Esophagus squamous epithelium (tissue), 5 donors: ENCODE measurements around the gene APLP2. TPM values are rescaled to one million over a fixed set of nuclear protein-coding genes. Genes with fewer than 3 reads are reported as not detected.

Experiments used
- DNase-seq: peaks from one replicate; lab custom pipeline; 2025; lab: John Stamatoyannopoulos, UW
- H3K27ac ChIP-seq, 4 donors: fragments of 200-600 bp; sonication (generic); one replicate each; pipeline ENCODE4 v1.5.1; 2016 to 2019; ENCODE audit warnings: mild to moderate bottlenecking in 1 of 4
- H3K27me3 ChIP-seq, 4 donors: fragments of 200-600 bp; sonication (generic); 1 replicate in 3 of 4; 2 replicates in 1 of 4; pipeline versions ENCODE4 v1.5.1 to v1.6.0; 2017 to 2021; ENCODE audit warnings: antibody characterized with exemption in 1 of 4
- H3K36me3 ChIP-seq, 3 donors: fragments of 200-600 bp; sonication (generic); one replicate each; pipeline ENCODE4 v1.5.1; 2016 to 2019
- H3K4me1 ChIP-seq, 3 donors: fragments of 200-600 bp; sonication (generic); one replicate each; pipeline ENCODE4 v1.5.1; 2017 to 2019
- H3K4me3 ChIP-seq, 4 donors: fragments of 200-600 bp; sonication (generic); 1 replicate in 3 of 4; 2 replicates in 1 of 4; pipeline ENCODE4 v1.5.1; 2016 to 2019; ENCODE audit warnings: mild to moderate bottlenecking in 2 of 4, moderate library complexity in 1 of 4
- H3K9me3 ChIP-seq, 3 donors: fragments of 200-600 bp; sonication (generic); one replicate each; pipeline ENCODE4 v1.5.1; 2016 to 2019
- CTCF ChIP-seq, 6 experiments: fragments of 450-650 bp in 4 of 6; fragments of 200-600 bp in 2 of 6; sonication (generic) in 2 of 6; IDR thresholded peaks; one replicate each; pipeline ENCODE4 v1.5.1; 2016 to 2019; ENCODE audit warnings: antibody characterized with exemption in 6 of 6, mild to moderate bottlenecking in 4 of 6, moderate library complexity in 4 of 6
- POLR2A ChIP-seq, 4 donors: fragments of 450-650 bp; IDR thresholded peaks; one replicate each; pipeline ENCODE4 v1.6.1; 2017; ENCODE audit warnings: antibody characterized with exemption in 4 of 4, mild to moderate bottlenecking in 4 of 4, moderate library complexity in 3 of 4
- WGBS, 2 donors: methylation state at CpG; one replicate each; pipeline ENCODE4 v1.1.5; 2018; 5-methylcytosine and 5-hydroxymethylcytosine counted together
- intact Hi-C: fragments of 100-400 bp; cut with DNase I; formaldehyde crosslinking; loops from one replicate; pipeline ENCODE4 v1.15.0; 2022
- total RNA-seq, 4 donors: library from RNA; depleted of rRNA; stranded (reverse); fragments of >200 nt; gene quantifications; one replicate each; pipeline ENCODE4 v1.1.0, GENCODE V29; 2016
- donor health status: DM: yes; HTN: yes; CAD: no.

APLP2 gene
- total RNA-seq, 4 donors from 2014 or later, result 134 to 221 (median 177) TPM

DNA sequence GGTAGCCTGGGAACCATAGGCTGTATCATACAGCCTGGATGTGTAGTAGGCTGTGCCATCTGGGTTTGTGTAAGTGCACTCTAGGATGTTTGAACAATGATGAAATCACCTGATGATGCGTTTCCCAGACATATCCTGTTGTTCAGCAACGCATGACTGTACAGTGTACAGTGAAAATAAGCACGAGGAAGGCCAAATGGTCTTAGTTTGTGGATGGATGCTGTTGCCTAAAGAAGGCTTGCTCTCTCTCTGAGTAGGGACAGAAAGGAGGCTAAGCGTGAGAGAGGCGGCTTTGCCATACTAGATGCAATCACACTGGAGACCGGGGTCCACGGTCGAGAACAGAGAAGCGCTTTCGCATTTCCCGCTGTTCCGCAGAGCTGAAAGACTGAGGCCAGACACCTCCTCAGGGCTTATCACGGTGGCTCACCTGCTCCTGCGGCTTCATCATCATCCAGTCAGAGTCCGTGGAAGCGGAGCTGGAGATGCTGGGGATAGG lies 27.6 kb upstream of the APLP2 start:
- intact Hi-C loops, result no loop called here
- no peak overlapping the region for H3K4me3 ChIP-seq
- TF ChIP-seq CTCF (IDR thresholded peaks at IDR 0.05) (no peak), POLR2A (IDR thresholded peaks at IDR 0.05) (no peak)
- no peak overlapping the region for H3K27ac ChIP-seq
- H3K9me3 ChIP-seq, result no peaks in the 10 kb centered on the region
- H3K27me3 ChIP-seq, result no peaks in the 10 kb centered on the region
- WGBS, 2 donors, result 64 to 65% methylated on average over 12 to 13 of the region's 16 CpGs
- H3K4me1 ChIP-seq, result peaks cover 0 to 21% (median 3%) of the 10 kb centered on the region in 3 donors
- no peaks in the 10 kb centered on the region for H3K36me3 ChIP-seq
- DNase-seq, result no peak

DNA sequence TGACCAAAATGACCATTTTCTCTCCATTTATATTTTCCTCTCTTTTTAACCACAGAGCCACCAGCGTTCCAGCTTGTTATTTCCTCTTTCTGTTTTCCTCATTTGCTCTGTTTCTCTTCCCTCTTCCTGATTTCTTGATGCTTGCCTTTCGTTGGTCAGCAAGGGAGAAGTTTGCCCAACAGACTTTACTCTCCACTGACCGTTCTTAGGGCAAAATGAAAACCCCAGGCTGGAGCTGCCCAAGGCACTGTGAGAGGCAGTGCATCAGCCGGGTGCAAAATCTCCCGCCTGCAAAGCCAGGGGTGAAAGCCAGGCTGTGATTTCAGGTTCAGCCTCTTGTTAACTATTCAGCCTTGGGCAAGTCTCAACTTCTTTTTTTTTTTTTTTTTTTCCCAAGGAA lies 26.1 kb upstream of the APLP2 start:
- DNase-seq, result no peak
- peaks cover 0 to 9% (median 3%) of the 10 kb centered on the region in 3 donors for H3K4me1 ChIP-seq
- H3K9me3 ChIP-seq, result no peaks in the 10 kb centered on the region
- intact Hi-C loops, result no loop called here
- WGBS, 2 donors, result 20 to 42% methylated on average over 5 of the region's 5 CpGs
- H3K27me3 ChIP-seq, result no peaks in the 10 kb centered on the region
- no peak overlapping the region for H3K4me3 ChIP-seq
- TF ChIP-seq POLR2A (IDR thresholded peaks at IDR 0.05) (no peak), CTCF (IDR thresholded peaks at IDR 0.05) (peak in 1 of 6 experiments; percentile 15)
- peak overlapping the region in 1 of 4 donors; percentile 6 for H3K27ac ChIP-seq
- H3K36me3 ChIP-seq, result no peaks in the 10 kb centered on the region

- Histone ChIP-seq H3K4me3 (no peak overlapping the region), H3K27me3 (no peaks in the 10 kb centered on the region), H3K9me3 (no peaks in the 10 kb centered on the region), H3K36me3 (no peaks in the 10 kb centered on the region), H3K4me1 (peaks cover 3 to 30% (median 6%) of the 10 kb centered on the region in 3 donors), H3K27ac (no peak overlapping the region)
- no peak for DNase-seq
- 62 to 81% methylated on average over 1 of the region's 1 CpG for WGBS, 2 donors
- intact Hi-C loops, result no loop called here
- no peak for TF ChIP-seq CTCF (IDR thresholded peaks at IDR 0.05)
- no peak for TF ChIP-seq POLR2A (IDR thresholded peaks at IDR 0.05)
These were observed 22.6 kb upstream of the APLP2 start for GRCh38 chr11:130047141-130047540.

DNA sequence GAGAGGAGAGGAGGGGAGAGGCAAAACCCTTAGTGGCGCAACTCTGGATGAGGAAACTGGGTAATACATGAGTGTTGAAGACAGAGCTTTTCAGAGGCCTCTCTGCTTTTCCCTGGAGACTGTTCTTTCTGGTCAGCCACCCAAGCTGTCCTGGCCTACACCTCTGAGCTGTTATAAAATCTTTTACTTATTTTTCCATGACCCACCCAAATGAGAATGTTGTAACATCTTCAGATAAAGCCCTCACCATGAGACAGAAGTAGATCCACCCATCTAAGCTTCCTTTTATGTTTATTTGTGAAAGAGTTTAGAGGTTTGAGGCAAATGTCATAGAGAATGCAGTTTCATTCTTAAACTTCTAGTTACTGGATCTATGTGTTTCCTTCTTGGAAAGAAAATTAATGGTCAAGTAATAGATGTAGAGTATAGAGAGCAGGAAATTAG lies 20.3 kb upstream of the APLP2 start:
- DNase-seq, result no peak
- TF ChIP-seq CTCF (IDR thresholded peaks at IDR 0.05) (no peak), POLR2A (IDR thresholded peaks at IDR 0.05) (no peak)
- Histone ChIP-seq H3K4me1 (peaks cover 0 to 21% (median 6%) of the 10 kb centered on the region in 3 donors), H3K27me3 (no peaks in the 10 kb centered on the region), H3K9me3 (no peaks in the 10 kb centered on the region), H3K36me3 (no peaks in the 10 kb centered on the region), H3K27ac (peak overlapping the region in 2 of 4 donors; percentile 25 to 35), H3K4me3 (no peak overlapping the region)
- intact Hi-C loops, result no loop called here
- 77 to 100% methylated on average over 1 of the region's 1 CpG for WGBS, 2 donors

GRCh38 chr11:130050257-130050656 lies 19.4 kb upstream of the APLP2 start:
- no peak overlapping the region for H3K4me3 ChIP-seq
- no peaks in the 10 kb centered on the region for H3K27me3 ChIP-seq
- no peaks in the 10 kb centered on the region for H3K9me3 ChIP-seq
- peaks cover 0 to 21% (median 6%) of the 10 kb centered on the region in 3 donors for H3K4me1 ChIP-seq
- TF ChIP-seq POLR2A (IDR thresholded peaks at IDR 0.05) (no peak), CTCF (IDR thresholded peaks at IDR 0.05) (no peak)
- no peak for DNase-seq
- WGBS, 2 donors, result 25 to 26% methylated on average over 2 of the region's 2 CpGs
- peak overlapping the region in 2 of 4 donors; percentile 35 to 36 for H3K27ac ChIP-seq
- intact Hi-C loops, result no loop called here
- H3K36me3 ChIP-seq, result no peaks in the 10 kb centered on the region
